HG02981 (cell line): ENCODE results near the gene UBE2D3.
A peak's percentile ranks its signal among the peaks of the same experiment; 100 is the strongest.
"Not testable (repeated sequence)": the region's sequence is repeated elsewhere in the genome, so short reads cannot be mapped to it uniquely, and the experiment has no call there.

ENCODE experiments used
- ATAC-seq: cut with Tn5 transposase; IDR thresholded peaks from one replicate; pipeline ENCODE4 v1.9.1; 2021; ENCODE audit warnings: mild to moderate bottlenecking, moderate library complexity; ENCODE audit not compliant: unreplicated experiment

UBE2D3 gene

DNA sequence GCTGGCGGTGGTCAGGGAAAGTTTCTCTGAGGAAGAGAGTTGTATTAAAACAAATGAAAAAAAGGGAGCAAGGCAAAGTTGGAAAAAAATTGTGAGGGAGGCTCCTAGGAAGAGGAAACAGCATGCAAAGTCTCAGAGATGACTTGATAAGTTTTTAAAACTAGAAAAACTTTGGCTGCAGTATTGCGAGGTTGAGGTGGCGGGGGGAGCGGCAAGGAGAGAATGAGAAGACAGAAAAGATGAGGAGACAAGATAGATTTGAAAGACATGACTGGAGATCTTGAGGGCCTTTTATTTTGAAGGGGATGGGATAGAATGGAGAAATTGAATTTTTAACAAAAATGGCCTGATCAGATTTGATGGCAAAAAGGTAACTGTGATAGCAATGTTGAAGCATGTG is 4.8 kb upstream of the UBE2D3 start:
- ATAC-seq = no peak

DNA sequence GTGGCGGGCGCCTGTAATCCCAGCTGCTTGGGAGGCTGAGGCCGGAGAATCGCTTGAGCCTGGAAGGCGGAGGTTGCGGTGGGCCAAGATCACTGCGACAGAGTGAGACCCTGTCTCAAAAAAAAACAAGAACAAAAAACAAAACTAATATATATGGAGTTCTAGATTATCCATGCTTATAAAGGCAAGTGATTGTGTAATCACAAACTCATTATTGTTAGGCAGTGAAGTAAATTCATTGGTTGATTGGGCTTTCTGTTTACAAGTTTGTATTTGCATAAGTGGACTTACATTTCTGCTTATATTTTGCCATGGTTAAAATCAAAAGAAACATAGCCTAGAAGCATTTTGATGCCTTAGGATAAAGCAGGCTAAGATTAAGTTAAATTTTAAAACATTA is 2.5 kb upstream of the UBE2D3 start:
- no peak for ATAC-seq

DNA sequence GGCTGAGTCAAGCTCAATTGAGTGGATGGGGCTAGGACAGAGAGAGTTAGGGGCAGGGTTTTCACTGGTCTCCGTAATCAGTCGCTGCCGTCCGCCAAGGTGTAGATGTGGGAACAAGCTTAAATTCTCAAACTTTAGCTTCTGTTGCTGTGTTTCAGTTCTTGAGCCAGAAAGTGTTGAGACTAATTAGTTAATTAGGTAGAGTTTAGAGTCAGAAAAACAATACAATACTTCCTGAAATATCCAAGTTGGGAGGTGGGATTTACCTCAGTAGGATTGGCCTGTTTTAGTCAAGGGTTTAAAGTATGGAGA is 1.1 kb upstream of the UBE2D3 start:
- ATAC-seq = no peak

DNA sequence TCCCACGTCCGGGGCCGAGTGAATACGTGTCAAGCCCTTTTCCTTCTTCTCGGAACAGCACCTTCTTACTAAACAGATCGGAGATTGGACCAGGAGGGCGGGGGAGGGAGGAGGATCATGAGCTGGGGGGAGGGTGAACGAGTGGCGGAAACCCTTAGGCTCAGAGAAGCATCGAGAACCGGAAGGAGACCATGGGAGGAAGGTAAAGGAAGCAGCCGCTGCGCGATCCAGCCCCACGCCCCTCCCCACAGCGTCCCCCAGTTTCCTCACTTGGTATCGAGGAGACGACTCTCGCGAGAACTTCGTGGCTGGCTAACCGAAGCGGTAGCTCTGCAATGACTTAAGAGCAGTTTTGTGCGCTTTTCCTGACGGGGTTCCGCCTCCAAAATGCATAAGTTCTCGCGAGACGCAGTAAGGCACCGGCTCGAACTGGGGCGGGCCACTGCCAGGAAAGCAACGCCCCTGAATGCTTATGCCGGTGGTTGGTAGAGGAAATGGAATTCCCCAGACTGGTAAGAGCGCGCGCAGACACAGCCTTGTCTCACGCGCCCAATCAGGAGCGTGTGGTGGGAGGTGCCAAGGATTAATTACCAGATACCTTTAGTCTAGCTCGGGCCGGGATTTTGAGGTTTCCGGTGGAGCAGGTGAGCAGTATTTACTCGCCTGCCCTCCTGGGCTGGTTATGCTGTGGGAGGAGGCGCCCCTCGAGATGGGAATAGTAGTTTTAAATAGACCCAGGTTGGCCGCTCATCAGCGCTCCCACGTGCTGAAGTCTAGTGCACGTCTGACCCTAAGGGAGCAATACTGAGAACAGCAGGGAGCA is 534 bp upstream of the UBE2D3 start:
- ATAC-seq = peak; percentile 77

DNA sequence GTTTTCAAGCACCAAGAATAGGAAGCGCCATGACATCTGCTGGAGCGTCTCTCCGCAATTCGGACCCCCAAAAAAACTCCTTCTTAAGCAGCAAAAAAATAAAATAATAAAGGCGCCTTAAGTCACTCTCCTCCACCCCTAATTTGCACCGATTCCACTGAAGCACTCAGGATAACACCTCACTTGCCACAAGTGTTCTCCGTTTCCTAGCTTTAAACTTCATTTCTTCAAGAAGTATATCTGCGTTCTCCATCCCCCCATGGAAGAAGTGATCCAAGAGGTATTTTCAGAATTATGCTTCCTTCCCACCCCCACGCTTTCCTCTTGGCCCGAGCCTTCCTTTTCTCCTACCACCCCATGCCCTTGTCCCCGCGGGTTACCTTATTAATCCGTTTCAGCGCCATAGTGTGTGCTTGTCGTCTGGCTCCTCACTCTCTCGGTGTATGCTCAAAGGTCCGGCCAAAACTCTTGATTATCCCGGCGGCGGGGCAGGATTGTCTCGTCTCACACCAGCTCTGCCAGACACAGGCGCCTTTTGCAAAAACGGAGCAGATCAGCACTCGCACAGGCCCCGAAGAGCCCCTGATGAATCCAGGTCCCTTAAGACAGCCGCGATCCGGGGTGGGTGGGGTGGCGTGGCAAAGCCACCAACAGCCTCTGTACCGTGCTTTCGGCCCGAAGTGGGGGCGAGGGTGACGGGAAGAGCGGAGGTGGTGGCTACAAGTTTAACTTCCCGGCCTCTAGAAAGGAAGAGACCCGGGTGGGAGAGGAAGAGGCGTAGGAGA is 1.1 kb downstream of the UBE2D3 start:
- ATAC-seq = no peak

DNA sequence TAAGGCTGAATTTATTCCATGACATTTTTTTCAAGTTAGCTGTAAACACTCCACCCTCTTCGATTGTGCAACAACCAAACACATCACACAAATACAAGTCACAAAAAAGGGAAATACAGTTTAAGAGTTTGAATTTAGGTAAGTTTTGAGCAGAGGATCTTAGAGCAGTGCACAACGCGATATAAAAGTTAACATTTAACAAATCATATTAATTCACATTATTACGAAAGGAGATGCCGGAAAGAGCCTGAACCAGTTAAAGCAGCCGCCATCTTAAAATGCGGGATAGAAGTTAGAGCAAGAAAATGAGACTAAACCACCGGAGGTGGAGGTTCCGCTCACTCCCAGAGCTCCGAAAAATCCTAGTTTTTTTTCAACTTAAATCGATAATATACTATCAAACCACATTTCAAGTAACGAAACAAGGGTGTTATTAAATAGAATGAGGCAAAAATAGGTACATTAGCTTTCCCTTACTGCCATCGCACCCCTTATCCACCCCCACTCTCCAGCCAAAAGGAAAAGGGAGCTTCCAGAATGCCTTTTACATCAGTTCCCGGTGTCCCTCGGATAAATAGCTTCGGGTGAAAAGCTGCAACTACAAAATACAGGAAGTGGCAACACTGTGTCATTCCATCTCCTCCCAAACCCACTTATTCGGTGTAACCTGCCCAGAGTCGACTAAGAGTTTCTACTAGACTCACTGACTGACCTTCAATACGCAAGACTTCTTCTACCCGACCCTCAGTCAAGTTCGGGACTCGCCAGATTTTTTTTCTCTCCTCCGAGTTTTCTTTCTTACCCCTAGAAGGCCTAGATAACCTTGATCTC is 1.9 kb downstream of the UBE2D3 start:
- no peak for ATAC-seq

DNA sequence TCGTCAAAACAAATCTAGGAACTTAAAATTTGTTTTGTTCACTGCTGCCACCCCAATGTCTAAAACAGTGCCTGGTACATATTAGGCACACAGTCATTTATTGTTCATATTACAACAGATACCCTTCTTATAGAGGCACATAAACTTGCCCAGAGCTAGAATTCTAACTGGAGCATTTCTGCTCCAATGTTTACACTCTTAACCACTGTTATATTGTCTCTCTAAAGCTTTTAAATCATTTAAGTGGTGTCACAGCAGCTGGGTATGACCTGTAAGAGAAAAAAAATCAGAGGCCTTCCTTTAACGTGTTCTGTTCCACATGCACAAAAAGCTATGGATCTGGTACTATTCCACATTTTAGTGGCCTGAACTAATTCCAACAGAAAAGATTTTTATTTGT is 3.0 kb downstream of the UBE2D3 start:
- ATAC-seq = no peak

DNA sequence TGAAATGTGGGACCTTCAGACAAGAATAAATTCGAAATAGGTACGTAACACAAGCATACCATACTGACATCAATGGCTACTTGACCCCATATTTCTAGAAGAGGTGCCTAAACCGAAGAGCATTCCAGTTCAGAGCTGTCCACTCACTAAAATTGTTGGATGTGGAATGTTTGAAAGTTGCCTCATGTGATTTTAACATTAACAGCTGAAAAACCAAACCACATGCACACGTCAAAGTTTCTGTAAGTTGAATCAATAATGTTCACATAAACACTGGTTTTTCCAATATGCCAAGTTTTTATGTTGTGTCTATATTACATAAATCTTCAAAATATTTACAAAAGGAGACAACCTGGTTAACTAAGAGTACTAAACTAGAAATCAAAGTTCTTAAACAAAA is 3.5 kb downstream of the UBE2D3 start:
- ATAC-seq = no peak

DNA sequence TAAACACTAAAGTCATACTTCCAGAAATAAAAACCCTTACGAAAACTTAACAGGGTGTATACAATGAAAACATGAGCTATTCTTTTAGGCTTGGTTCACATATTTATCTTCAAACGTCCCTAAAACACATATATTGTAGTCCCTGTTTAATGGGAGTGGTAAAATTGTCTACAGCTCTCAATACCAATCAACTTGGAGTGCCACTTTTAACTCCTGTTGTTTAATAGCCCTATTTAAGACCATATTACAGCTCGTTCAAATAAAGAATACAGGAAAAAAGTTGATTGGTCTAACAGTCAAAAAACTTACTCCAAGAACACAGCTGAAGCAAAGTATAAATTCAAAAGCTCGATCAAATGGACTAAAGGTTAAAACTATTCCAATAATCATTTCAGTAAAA is 3.9 kb downstream of the UBE2D3 start:
- no peak for ATAC-seq

DNA sequence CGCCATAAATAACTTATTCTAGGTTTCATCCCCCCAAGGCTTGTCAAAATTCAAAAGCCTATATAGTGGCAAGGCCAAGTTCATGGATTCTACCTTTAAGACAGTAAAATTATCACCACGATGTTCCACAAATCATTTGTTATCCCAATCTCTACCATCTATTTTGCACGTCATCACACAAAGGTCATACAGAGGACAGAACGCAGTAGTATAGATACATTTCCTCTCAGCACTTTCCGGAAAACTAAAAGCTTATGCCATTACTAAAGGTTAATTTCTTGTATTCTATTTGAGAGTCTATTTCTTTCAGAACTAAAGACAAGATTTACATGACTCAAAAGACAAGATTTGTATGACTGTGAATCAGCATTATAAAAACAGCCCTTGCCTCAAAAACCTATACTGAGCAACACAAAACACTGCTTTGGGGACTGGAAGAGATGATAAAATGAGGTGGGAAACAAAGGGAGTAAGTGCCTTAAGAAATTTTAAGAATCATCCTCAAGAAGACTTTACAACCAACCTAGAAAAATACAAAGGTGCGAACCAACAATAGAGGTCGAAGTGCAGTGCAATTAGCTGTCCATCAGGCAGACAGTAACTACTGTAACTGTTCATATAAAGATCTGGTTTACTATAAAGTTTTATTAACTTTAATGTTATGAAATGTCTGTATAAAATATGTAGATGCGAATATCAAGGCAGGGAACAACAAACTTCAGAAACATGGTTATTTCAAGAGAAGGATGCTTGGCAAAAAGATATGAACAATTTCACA is 7.6 kb downstream of the UBE2D3 start:
- ATAC-seq = no peak

DNA sequence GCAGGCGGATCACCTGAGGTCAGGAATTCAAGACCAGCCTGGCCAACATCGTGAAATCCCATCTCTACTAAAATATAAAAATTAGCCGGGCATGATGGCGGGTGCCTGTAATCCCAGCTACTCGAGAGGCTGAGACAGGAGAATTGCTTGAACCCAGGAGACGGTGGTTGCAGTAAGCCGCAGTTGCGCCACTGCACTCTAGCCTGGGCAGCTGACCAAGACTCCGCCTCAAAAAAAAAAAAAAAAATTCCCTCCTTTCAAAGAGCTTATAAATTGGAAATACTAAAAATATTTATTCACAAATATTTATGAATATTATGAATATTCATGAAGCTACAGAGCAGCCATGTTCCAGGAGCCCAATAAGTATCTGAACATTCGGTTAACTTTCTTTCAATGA is 8.3 kb downstream of the UBE2D3 start:
- ATAC-seq = not testable (repeated sequence)

DNA sequence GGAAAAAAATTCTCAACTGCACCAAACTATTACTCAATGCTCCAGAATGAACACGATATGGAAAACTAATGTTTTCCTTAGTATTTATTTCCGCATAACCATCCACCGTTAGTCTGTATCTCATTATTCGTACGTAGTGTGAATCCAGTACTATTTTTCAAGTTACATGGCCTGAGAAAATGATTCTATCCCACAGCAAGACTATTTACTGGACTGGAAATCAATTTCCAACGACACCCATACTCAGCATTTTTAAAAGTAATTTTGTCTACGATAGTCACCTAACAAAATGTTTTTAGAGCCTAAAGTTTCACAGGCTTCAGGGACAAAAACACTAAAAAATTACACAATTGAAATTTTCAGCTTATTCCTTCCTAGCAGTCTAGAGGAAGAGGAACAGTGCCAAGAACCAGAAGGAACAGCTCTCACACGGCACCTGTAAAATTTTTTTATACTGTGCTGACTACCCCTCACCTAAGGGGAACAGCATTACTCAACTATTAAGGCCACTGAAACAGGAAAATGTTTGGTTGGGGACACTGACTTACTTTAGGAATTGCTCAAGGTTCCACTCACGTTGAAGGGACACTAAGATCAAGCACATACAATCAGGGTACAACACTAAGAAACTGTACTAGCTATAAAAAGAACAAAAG is 9.6 kb downstream of the UBE2D3 start:
- no peak for ATAC-seq

DNA sequence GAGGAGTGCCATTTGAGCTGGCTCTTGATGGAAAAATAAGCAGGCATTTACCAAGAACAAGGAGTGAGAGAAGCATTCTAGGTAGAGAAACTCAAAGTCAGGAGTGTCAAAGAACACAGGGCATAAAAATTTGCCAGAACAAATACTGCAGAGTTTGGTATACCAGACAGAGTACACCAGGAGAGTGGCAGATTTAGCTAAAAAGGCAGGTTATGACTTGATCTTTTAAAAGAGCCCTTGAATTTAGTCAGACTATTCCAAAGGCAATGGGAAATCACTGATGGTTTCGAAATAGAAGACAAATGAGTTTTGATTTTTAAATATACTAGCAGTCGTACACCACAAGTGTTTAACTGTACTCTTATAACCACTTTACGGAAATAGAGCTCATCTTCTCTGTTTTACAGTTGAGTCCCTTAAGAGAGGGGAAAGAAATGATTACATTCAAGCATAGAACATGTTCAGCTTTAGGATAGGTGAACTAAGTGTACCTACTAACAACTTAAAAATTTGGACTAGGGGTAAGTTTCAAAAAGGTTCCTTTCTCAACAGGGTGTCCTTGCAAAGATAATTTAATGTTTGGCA is 10.2 kb downstream of the UBE2D3 start:
- ATAC-seq = no peak

DNA sequence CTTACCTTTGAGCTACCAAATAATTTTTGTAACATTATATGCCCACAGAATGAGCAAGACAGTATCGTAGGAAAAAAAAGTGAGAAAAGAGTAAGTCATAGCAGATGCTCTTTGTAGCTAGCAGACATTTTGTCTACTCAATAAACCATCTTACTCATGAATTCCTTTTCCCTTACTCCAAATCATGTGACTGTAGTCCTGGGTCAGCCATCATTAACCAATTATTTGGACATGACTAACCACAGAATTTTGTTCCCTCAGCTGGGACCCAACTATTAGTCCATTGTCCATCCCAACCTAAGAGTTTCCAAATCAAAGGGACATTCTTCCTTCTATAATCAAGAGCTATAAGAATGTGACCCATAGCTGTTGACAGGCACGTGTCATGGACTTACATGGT is 11.4 kb downstream of the UBE2D3 start:
- ATAC-seq = no peak

DNA sequence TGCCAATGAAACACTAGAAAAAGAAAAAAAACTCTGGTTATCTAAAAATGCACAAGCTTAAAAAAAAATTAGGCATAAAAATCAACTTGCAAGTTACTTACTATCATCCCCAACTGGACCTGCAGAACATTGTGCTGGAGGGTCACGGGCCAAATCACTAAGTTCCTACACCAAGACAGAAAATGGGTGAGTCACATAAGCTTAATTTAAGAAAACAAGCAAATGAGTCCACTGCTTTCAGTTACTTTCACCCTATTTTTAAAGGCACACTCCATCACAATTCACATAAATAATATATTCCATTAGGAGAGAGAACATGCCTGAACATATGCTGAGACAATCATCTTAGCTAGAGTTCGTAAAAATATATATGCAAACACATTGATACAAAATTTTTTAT is 17.7 kb downstream of the UBE2D3 start:
- no peak for ATAC-seq

DNA sequence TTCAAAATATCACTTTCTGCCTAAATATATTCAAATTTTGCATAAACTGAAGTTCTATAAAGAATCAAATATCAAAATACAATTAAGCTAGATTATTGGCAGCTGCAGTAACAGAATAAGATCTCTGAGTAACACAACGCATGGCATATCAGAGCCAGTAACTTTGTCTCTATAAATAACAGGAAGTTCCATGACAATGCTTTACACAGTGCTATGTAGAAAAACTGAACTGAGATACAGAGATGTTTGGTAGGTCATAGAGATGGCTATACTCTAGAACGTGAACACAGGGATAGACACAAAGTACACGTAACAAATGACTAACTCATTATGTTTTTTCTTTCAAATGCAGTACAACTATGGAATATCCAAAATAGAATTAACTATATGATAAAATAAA is 18.2 kb downstream of the UBE2D3 start:
- ATAC-seq = no peak

DNA sequence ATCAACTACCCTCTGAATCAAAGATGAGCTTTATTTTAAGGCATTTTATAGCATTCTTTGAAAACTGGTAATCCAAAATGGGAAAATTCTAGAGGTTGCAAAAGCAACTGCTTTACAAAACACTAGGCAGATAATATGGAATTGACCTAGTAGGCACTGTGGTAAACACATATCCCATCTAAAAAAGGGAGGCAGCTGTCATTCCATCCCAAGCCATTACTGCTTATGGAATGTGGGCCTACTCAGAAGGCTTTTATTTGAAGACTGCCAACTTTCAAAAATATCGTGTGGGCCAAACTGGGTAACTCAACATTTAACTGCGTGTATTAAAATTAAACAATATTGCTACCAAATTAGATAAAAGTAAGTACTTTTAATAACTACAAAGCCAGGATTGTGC is 19.3 kb downstream of the UBE2D3 start:
- ATAC-seq = no peak

DNA sequence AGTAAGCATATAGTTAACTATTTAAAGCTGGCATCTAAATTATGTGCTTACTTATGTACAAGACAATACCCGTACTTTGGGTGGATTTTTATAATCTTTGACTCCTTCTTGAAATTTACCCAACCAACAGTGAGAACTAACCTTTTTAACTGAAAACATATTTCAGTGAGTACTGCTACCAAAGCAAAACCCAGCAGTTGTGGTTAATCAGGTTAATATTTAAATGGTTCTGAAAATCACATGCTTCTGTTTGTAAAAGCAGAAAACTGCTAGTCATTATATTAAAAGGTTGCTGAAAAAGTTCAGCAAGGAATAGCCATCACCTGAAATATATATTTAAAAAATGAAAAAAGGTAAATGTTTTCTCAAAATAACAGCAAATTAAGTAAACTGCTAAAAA is 20.0 kb downstream of the UBE2D3 start:
- ATAC-seq = peak; percentile 47

DNA sequence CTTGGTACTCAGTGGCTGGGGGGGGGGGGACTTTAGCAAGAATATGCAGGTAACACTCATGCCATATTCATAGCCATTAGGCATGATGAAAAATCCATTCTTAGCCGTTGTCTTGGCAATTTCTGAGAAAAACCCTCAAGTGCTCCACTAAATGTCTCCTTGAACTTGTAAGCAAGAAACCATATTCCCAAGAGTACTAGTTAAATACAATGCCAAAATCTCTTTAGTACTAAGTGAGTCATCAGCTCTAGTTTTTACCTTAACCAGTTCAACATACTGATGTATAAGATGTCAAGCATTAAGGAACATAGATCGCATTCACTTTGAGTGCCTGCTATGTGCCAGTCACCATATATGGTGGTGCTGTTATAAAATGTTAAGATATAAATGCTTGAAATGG is 27.5 kb downstream of the UBE2D3 start:
- ATAC-seq = no peak

DNA sequence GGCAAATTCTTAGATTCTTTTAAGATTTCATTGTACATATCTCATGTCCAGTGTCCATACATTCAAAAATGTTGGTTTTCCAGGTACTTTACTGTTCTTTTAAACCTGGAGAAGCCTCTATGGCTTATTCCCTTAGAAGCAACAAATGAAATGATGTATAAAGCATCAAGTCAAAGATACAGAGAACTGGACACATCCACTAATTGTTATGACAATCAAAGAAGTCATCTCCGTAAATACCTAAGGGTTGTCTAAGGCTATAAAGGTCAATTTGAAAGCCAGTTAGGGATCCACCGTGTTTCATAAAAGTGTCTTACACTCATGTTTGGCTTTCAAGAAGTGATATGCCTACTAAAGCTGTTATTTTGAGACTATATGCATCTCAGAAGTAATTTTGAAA is 32.4 kb downstream of the UBE2D3 start:
- no peak for ATAC-seq
